GM19043 (cell line): ENCODE data around the gene NXN.
"Not testable (repeated sequence)": the region's sequence is repeated elsewhere in the genome, so short reads cannot be mapped to it uniquely, and the experiment has no call there.

Experiments
- ATAC-seq: cut with Tn5 transposase; IDR thresholded peaks from one replicate; pipeline ENCODE4 v1.9.1; 2021; ENCODE audit warnings: low read depth; ENCODE audit not compliant: unreplicated experiment

Gene NXN

DNA sequence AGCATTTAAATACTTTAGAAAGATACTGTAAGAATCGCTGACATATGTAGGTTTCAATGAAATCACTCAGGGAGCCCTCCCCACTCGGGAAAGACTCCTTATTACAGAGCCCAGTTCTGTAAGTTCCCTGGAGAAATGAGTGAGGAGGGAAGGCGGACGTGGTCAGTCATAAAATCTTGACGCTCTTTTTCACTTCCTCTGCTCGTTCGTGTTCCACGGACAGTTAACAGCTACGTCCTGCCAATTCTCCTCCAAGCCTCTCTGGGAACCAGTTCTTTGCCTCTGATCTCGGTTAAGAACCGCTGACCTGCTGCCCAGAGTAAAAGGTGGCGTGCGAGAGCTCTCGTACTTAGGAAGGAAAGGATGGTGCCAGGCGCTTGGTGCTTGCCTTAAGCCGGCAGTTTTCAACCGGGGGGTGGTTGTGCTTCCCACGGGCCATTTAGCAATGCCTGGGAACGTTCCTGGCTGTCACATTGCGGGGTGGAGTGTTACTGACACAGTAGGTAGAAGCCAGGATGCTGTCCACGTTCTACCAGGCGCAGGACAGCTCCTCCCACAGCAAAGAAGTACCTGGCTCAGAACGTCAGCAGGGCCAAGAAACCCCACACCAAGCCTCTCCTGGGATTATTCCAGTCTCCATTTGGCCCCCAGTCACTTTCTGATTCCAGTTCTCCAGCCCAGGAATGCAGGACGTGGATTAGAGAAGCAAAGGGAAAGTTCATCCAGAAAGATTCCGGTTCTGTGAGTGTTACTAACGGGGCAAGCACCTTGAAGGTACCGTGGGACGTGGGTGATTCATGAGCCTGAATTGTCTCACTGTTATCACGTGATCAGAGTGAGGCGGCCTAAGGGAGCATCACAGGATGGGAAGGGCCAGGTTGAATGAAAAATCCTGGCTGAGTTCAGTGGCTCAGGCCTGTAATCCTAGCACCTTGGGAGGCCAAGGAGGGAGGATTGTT lies 109.7 kb downstream of the NXN start:
- ATAC-seq = no peak

- no peak for ATAC-seq
Observed at GRCh38 chr17:869086-869485, 110.5 kb downstream of the NXN start.

- ATAC-seq = no peak
Observed at GRCh38 chr17:867896-868489, 111.6 kb downstream of the NXN start.

DNA sequence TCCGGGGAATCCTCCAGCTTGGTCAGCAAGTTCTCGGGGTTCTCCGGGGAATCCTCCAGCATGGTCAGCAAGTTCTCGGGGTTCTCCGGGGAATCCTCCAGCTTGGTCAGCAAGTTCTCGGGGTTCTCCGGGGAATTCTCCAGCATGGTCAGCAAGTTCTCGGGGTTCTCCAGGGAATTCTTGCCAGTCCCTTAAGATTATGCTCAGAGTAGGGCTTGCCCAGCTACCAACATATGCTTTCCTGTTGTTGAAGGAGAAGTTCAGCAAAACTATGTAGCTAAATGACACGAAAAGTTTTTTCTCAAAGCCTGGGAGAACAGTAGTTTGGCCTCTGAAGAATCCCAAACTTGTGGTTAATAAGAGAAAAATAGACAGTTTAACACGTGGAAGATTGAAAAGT lies 112.3 kb downstream of the NXN start:
- not testable (repeated sequence) for ATAC-seq

DNA sequence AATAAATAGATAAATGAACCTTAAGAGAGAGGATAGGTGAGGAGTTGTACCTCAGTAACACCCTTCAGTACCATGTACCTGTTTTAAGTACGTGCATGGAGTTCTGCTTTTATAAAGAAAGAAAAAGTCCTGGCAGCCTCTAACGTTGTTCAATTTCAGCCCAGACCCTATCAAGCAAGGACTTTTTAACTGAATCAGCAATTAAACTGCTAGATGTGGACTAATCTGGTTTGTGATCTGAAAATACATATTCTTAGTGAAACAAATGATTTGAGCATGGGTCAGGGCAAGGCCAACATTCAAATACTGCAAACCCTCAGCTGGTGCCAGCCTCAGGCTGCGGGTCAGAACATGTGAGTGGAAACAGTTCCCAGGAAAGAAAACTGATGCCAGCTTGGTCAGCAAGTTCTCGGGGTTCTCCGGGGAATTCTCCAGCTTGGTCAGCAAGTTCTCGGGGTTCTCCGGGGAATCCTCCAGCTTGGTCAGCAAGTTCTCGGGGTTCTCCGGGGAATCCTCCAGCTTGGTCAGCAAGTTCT lies 112.9 kb downstream of the NXN start:
- ATAC-seq = no peak

GRCh38 chr17:864315-864714 lies 115.3 kb downstream of the NXN start:
- ATAC-seq = no peak

- ATAC-seq = no peak
Observed at GRCh38 chr17:863880-864279, 115.7 kb downstream of the NXN start.

- no peak for ATAC-seq
Observed at GRCh38 chr17:862582-862981, 117.0 kb downstream of the NXN start.

GRCh38 chr17:861364-861763 lies 118.2 kb downstream of the NXN start:
- no peak for ATAC-seq

- ATAC-seq = no peak
Observed at GRCh38 chr17:860805-861204, 118.8 kb downstream of the NXN start.

DNA sequence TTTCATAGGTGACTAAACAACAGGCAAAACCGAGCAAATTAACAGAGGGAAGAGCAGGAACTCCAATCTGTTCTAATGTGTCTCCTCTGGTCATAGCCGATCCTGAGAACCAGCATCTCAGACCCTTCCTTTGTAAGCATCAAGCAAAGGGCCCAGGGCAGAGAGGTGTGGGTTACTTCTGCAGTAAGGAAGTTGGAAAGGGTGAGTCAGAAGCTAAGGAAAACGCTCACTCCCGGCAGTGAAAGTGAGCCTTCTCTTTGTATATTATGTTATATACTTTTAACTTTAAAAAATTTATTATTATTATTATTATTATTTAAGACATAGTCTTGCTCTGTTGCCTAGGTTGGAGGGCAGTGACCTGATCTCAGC lies 119.8 kb downstream of the NXN start:
- ATAC-seq = no peak

DNA sequence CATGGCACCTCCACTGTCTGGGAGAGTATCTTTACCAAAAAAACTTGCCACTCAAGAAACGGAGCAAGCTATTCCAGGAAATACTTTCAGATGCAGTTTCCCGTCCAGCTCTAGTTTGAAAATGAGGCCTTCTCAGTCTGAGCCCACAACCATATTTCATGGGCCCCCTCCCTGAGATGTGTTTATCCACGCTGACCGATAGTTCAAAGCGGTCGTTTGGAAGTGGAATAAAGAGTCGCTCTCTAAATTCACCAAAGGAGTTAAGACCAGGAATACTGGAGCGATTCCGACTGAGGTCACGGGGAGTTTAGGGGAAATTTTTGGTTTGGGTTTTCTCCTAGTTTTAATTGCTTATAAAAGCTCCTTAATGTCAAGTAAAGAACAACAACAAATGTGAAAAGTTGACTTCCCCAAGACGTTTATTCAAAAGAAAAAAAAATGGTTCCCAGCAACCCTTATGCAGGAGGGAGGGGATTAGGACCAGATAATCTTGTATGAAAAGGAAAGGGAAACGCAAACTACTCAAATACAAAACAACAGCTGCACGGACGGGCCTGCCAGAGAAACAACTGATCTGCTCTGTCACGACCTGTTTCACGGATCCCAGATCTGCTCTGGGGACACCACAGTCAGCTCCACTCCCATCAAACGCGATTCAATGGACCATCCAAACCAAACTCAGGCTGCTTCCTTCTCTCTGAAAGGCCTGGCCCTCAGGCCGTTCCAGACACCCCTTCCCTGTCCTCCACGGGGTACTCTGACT lies 120.3 kb downstream of the NXN start:
- ATAC-seq = no peak

DNA sequence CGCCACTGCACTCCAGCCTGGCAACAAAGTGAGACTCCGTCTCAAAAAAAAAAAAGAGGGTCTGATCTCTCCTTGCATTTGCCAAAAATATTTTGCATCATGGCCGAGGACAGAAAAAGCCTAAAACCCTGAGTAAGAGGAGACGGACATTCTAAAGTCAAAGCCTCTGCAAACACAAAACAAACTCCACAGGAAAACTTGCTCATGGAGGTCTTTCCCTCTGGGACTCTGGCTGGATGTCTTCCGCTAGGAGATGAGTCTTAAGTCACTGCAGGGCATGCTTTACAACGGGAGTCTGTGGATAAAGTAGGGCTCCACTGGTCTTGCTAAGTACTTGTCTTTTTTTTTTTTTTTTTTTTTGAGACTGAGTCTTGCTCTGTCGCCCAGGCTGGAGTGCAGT lies 123.4 kb downstream of the NXN start:
- ATAC-seq = no peak

- ATAC-seq = no peak
Observed at GRCh38 chr17:855569-855968, 124.0 kb downstream of the NXN start.

GRCh38 chr17:852850-853249 lies 126.7 kb downstream of the NXN start:
- ATAC-seq = not testable (repeated sequence)

- no peak for ATAC-seq
Observed at GRCh38 chr17:852349-852748, 127.2 kb downstream of the NXN start.

GRCh38 chr17:851924-852323 lies 127.7 kb downstream of the NXN start:
- ATAC-seq = no peak

- no peak for ATAC-seq
Observed at GRCh38 chr17:850851-851763, 128.5 kb downstream of the NXN start.

- no peak for ATAC-seq
Observed at GRCh38 chr17:850086-850850, 129.3 kb downstream of the NXN start.
